ENCODE data around the gene ABHD17A. TPM values are rescaled to one million over a fixed set of nuclear protein-coding genes. Genes with fewer than 3 reads are reported as not detected.

ABHD17A gene
- total RNA-seq, 1 experiment from 2014 or later: 68.2 TPM

DNA sequence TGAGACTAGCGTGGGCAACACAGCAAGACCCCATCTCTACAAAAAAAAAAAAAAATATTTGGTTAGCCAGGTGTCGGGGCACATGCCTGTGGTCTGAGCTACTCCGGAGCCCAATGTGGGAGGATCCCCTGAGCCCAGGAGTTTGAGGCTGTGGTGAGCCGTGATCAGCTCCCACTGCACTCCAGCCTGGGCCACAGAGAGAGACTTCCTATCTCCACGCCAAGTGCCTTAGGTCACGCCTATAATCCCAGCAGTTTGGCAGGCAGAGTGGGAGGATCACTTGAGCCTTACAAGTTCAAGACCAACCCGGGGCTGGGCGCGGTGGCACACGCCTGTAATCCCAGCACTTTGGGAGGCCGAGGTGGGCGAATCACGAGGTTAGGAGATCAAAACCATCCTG is 11.2 kb upstream of the ABHD17A start:
- BruUV-seq (replicated peaks): no TSS peak
- H3K9me2 ChIP-seq (ENCODE audit: insufficient read depth): no peaks in the 10 kb centered on the region
- CTCF ChIA-PET: no interaction called here

More for the DNA sequence above, 11.2 kb upstream of the ABHD17A start:
- no peak overlapping the region for H3K27ac ChIP-seq (ENCODE audit: low read depth, low read length)
- H3K4me1 ChIP-seq (ENCODE audit: control insufficient read depth in 1 of 2, insufficient read depth in 2 of 2, low read length in 2 of 2): peaks cover 16 to 20% of the 10 kb centered on the region in 2 experiments; a peak in 3 of 4 replicates
- POLR2A ChIA-PET: interaction anchor here (0.6 kb wide), 1 partner anchor 597 kb away, joined by 3 read pairs; no protein-coding TSS in a partner anchor
- H3K4me3 ChIP-seq (replicated peaks in 1 of 2; ENCODE audit: low read depth in 1 of 2, low read length in 2 of 2): no peak overlapping the region
- no peaks in the 10 kb centered on the region for H3K27me3 ChIP-seq (ENCODE audit: insufficient read depth, low read length)
- H3K4me2 ChIP-seq (ENCODE audit: low read length): no peak overlapping the region
- H4K20me1 ChIP-seq (ENCODE audit: insufficient read depth): no peaks in the 10 kb centered on the region
- no peak overlapping the region for H3K9ac ChIP-seq (ENCODE audit: low read length)
- intact Hi-C loops (cut with micrococcal nuclease): no loop called here
- H2AFZ ChIP-seq (ENCODE audit: low read depth, low read length, poor library complexity, severe bottlenecking): no peak overlapping the region
- no peaks in the 10 kb centered on the region for H3K79me2 ChIP-seq (ENCODE audit: insufficient read depth, low read length)
- H3K9me3 ChIP-seq (ENCODE audit: control insufficient read depth in 1 of 2, insufficient read depth in 1 of 2, low read depth in 1 of 2, low read length in 2 of 2): no peaks in the 10 kb centered on the region
- TF ChIP-seq EGR1 (IDR thresholded peaks at IDR 0.05; ENCODE audit: low read depth) (no peak), TCF7L2 (IDR thresholded peaks at IDR 0.05; ENCODE audit: borderline replicate concordance, extremely low read depth, insufficient read depth, insufficient read length) (no peak), ZBTB33 (IDR thresholded peaks at IDR 0.05; ENCODE audit: extremely low read depth, insufficient replicate concordance, low read length) (no peak), MAX (IDR thresholded peaks at IDR 0.05) (no peak), FOSL1 (IDR thresholded peaks at IDR 0.05; ENCODE audit: low read depth) (no peak), EZH2 (IDR thresholded peaks at IDR 0.05) (no peak), SRF (IDR thresholded peaks at IDR 0.05; ENCODE audit: low read depth) (no peak), ZFX (IDR thresholded peaks at IDR 0.05) (no peak), CEBPB (IDR thresholded peaks at IDR 0.05; ENCODE audit: low read depth) (no peak), REST (IDR thresholded peaks at IDR 0.05; ENCODE audit: low read depth) (no peak), ATF3 (IDR thresholded peaks at IDR 0.05) (no peak), YY1 (IDR thresholded peaks at IDR 0.05; ENCODE audit: extremely low read depth, insufficient replicate concordance, low read depth, low read length) (no peak), POLR2AphosphoS5 (IDR thresholded peaks at IDR 0.05; ENCODE audit: low read depth, low read length) (no peak), SP1 (IDR thresholded peaks at IDR 0.05; ENCODE audit: low read depth) (no peak), ZNF274 (IDR thresholded peaks at IDR 0.05; ENCODE audit: low read depth, low read length) (no peak), CBX3 (IDR thresholded peaks at IDR 0.05; ENCODE audit: low read depth) (no peak), SIN3A (IDR thresholded peaks at IDR 0.05; ENCODE audit: low read depth) (no peak)
- no peaks in the 10 kb centered on the region for H3K36me3 ChIP-seq (ENCODE audit: control insufficient read depth in 1 of 2, insufficient read depth in 2 of 2, low read length in 2 of 2)
- RAD21 ChIA-PET (ENCODE audit: low non-redundant PET in 1 of 2, low total read pairs in 2 of 2, uncharacterized antibody in 2 of 2, unreplicated experiment in 2 of 2): interaction anchor here in 1 of 2 experiments (0.7 kb wide), 1 partner anchor 192 kb away, joined by 6 read pairs; no protein-coding TSS in a partner anchor
- ATAC-seq: no peak
- DNase-seq (ENCODE audit: low read depth, low spot score): no peak
